Right lobe of liver (tissue), 4 donors: ENCODE data around the gene ADGRE2.

Source experiments
- POLR2A ChIP-seq: fragments of 450-650 bp; IDR thresholded peaks from one replicate; pipeline ENCODE4 v1.6.1; 2017; ENCODE audit warnings: antibody characterized with exemption, mild to moderate bottlenecking
- TF ChIP-seq, protein P1 (sequence below), 4 donors: fragments of 200-600 bp in 3 of 4; fragments of 450-650 bp in 1 of 4; IDR thresholded peaks; one replicate each; pipeline versions ENCODE4 v1.5.1 to v1.8.0; 2016 to 2022; ENCODE audit warnings: antibody characterized with exemption in 4 of 4, mild to moderate bottlenecking in 2 of 4
- donor health status: DM: no; HTN: no; CAD: no.
- donor health status: DM: no; HTN: no; CAD: no.
- donor health status: DM: no; HTN: yes; CAD: no.

DNA sequence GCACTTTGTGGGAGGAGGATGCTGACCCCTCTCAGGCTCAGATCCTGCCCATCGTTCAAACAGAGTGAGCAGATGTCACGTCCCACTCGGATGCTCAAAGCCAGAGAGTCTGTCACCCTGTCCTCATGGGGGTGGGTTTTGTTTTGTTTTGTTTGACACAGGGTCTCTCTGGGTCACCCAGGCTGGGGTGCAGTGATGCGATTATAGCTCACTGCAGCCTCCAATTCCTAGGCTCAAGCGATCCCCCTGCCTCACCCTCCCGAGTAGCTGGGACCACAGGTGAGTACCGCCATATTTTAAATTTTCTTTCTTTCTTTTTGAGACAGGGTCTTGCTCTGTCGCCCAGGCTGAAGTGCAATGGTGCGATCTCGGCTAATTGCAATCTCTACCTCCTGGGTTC is 4.0 kb downstream of the ADGRE2 start:
- TF ChIP-seq, protein P1, sequence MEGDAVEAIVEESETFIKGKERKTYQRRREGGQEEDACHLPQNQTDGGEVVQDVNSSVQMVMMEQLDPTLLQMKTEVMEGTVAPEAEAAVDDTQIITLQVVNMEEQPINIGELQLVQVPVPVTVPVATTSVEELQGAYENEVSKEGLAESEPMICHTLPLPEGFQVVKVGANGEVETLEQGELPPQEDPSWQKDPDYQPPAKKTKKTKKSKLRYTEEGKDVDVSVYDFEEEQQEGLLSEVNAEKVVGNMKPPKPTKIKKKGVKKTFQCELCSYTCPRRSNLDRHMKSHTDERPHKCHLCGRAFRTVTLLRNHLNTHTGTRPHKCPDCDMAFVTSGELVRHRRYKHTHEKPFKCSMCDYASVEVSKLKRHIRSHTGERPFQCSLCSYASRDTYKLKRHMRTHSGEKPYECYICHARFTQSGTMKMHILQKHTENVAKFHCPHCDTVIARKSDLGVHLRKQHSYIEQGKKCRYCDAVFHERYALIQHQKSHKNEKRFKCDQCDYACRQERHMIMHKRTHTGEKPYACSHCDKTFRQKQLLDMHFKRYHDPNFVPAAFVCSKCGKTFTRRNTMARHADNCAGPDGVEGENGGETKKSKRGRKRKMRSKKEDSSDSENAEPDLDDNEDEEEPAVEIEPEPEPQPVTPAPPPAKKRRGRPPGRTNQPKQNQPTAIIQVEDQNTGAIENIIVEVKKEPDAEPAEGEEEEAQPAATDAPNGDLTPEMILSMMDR (IDR thresholded peaks at IDR 0.05): no peak
- TF ChIP-seq POLR2A: no peak
